Stomach smooth muscle (tissue), 2 donors: Measurements from ENCODE around the gene CD52.

Source experiments
- H3K27ac ChIP-seq: one replicate; pipeline ENCODE4 v1.7.0; 2013; ENCODE audit warnings: mild to moderate bottlenecking, low read length, inconsistent platforms
- H3K27me3 ChIP-seq, 2 donors: one replicate each; pipeline ENCODE4 v1.7.0; 2013; ENCODE audit warnings: low read length in 2 of 2; ENCODE audit not compliant: insufficient read depth in 2 of 2, control insufficient read depth in 1 of 2
- H3K36me3 ChIP-seq, 2 donors: one replicate each; pipeline ENCODE4 v1.7.0; 2013; ENCODE audit warnings: low read length in 2 of 2; ENCODE audit not compliant: control insufficient read depth in 2 of 2, insufficient read depth in 2 of 2
- H3K4me1 ChIP-seq: one replicate; pipeline ENCODE4 v1.7.0; 2013; ENCODE audit warnings: low read length; ENCODE audit not compliant: control insufficient read depth, insufficient read depth
- H3K4me3 ChIP-seq, 2 donors: one replicate each; pipeline ENCODE4 v1.7.0; 2013; ENCODE audit warnings: low read length in 2 of 2
- H3K9ac ChIP-seq, 2 donors: one replicate each; pipeline ENCODE4 v1.7.0; 2013; ENCODE audit warnings: low read length in 2 of 2, mild to moderate bottlenecking in 1 of 2
- H3K9me3 ChIP-seq, 2 donors: one replicate each; pipeline ENCODE4 v1.7.0; 2013; ENCODE audit warnings: low read length in 2 of 2; ENCODE audit not compliant: control insufficient read depth in 2 of 2
- donor health status: healthy.
- donor health status: Pancreatic carcinoma.

CD52 gene

DNA sequence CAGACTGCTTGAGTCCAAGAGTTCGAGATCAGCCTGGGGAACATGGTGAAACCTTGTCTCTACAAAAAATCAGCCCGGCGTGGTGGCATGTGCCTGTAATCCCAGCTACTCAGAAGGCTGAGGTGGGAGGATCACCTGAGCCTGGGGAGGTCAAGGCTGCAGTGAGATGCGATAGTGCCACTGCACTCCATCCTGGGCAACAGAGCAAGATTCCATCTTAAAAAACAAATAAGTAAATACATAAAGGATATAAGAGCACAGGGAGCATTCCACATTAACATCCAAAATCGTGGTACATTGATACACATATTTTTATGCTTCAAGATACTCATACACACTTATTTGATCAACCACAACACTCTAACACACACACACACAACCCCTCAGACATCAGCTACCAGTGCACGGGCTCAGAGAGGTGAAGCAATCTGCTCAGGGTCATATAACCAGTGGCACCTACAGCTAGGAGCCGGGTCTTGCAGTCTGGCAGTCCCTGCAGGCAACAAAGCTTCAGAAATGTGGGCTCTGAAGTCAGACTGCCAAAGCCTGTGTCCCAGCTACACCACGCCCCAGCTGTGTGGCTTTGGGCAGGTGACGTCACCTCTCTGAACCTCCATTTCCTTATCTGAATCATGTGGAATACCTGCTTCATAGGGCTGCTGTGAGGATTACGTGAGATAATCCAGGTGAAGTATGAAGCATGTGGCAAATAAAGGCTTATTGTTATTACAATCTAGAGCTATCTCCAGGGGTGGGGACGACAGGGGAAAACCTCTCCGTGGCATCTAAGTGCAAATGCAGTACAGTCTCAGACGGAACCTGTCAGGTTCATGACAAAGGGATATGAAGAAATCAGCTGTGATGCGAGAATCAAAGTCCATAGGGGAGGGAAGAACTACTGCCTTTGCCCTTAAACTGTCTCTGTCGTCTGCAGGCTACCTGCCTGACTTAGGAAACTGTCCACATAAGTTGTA lies 40.9 kb downstream of the CD52 start:
- peaks cover 10% of the 10 kb centered on the region for H3K4me1 ChIP-seq
- no peak overlapping the region for H3K27ac ChIP-seq
- H3K9ac ChIP-seq, result no peak overlapping the region
- H3K9me3 ChIP-seq, result no peaks in the 10 kb centered on the region
- H3K36me3 ChIP-seq, result no peaks in the 10 kb centered on the region
- H3K4me3 ChIP-seq, result no peak overlapping the region
- H3K27me3 ChIP-seq, result peaks cover 52 to 55% of the 10 kb centered on the region in 2 donors

DNA sequence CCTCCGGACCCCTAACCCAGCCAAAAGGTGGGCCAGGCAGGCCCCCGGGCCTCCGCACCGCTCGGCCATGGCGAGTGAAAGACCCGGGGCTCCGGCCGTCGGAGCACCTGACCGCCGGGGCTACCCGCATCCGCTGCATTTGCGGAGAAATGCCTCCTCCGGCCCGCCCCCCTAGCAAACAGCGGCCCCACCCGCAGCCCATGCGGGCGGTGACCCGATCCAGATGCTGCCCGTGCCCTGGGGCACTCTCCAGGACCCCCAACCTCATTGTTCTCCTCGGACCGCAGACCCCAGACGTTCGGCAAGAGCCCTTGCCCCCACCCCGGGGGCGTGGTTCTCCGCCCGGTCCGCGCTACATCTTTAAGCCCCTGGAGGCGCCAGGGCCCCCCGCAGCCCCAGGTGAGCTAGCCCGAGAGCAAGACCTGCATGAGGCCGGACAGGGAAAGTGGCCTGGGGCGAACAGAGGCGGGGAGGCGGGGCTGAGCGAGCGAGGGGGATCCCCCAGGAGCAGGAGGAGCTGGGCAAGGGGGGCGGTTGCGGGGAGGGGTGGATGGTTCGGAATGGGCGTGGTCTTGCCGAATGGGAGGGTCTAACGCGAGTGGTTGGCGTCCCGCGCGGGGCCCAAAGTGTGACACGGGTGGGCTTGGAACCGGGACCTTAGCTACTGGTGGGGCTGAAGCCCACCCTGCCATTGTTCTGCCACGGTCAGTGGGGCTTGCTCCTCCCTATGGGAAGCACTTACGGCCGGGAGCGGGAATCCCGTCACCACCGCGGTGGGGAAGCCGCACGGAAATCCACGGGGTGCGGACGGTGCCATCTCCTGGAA lies 42.4 kb downstream of the CD52 start:
- H3K36me3 ChIP-seq, result no peaks in the 10 kb centered on the region
- peak overlapping the region; percentile 49 to 51 for H3K4me3 ChIP-seq
- no peaks in the 10 kb centered on the region for H3K9me3 ChIP-seq
- H3K9ac ChIP-seq, result no peak overlapping the region
- H3K27me3 ChIP-seq, result peaks cover 60 to 62% of the 10 kb centered on the region in 2 donors
- H3K27ac ChIP-seq, result no peak overlapping the region
- H3K4me1 ChIP-seq, result peaks cover 10% of the 10 kb centered on the region

DNA sequence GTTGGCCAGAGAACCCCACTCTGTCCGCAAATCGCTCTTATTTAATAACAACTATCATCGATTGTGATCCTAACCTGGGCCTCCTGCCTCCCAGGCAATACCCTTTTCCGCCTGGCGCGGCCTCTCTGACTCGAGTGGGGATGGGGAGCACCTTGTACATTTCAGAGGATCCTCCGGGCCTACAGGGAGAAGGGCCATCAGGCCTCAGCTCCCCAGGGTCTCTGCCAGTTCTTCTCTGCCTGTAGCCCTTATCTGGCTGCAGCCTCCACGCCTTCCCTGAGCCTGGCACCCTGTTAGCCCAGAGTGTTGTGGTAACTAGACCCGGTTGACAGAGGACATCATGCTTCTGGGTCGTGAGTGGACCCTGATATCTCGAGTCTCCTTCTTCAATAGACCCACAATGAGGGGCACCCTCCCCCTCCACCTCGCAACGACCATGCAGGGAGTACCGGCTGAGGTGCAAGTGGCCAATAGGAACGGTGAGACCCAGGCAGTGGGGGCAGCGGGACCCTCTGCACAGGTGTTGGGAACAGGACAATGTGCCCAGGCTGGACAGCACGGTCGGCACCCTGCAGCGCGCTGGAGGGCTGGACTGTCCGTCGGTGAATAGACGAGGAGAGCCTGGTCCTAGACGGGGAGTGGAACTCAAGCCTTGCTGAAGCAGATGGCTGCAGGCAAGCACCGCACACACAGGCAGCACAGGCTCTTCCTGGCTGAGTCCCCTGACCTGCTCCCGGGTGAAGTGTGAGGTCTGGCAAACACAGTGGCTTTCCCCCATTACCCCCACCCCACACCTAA lies 43.2 kb downstream of the CD52 start:
- no peaks in the 10 kb centered on the region for H3K9me3 ChIP-seq
- no peak overlapping the region for H3K27ac ChIP-seq
- H3K9ac ChIP-seq, result no peak overlapping the region
- peaks cover 53 to 62% of the 10 kb centered on the region in 2 donors for H3K27me3 ChIP-seq
- H3K4me1 ChIP-seq, result peaks cover 10% of the 10 kb centered on the region
- peak overlapping the region; percentile 49 to 51 for H3K4me3 ChIP-seq
- H3K36me3 ChIP-seq, result no peaks in the 10 kb centered on the region

DNA sequence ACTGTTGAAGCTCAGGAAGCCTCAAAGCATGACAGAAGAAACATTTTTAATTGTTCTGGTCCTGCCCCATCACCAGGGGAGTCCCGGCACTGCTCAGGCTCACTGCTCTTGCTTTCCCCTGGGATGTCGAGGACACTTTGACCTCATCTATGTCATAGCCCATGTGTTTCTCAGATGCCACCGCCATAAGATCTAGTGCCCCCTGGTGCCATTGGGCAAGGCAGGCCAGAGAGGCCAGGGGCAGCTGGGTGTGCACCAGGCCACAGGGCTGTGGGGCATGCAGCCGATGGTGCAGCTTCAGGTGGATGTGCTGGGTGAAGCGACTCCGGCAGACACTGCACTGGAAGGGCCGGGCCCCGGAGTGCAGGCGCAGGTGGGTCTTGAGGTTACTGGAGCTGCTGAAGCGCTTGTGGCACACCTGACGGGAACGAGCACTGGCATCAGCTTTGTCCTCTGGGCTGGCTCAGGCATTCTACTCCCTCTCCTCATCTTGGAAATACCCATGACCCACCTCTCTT lies 43.9 kb downstream of the CD52 start:
- Histone ChIP-seq H3K27me3 (peaks cover 49 to 62% of the 10 kb centered on the region in 2 donors), H3K36me3 (no peaks in the 10 kb centered on the region), H3K4me3 (no peak overlapping the region), H3K9ac (no peak overlapping the region), H3K9me3 (no peaks in the 10 kb centered on the region), H3K4me1 (peaks cover 10% of the 10 kb centered on the region), H3K27ac (no peak overlapping the region)

DNA sequence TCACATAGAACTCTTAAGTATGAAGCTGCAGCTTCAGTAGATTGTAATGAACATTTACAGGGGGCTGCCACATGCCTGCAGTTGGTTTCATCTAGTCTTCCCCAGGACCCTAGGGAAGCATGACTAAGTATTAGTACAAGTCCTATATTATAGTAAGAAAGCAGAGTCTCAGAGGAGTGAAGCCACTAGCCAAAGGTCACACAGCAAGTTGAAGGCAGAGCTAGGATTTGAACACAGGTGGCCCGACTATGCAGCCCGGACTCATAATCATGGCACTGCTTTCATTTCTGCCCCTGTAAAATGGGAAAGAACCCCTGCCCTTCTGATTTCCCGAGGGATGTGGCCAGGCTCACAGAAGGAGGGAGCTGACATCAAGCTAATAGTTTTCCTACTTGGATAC lies 44.6 kb downstream of the CD52 start:
- Histone ChIP-seq H3K36me3 (no peaks in the 10 kb centered on the region), H3K4me1 (peaks cover 10% of the 10 kb centered on the region), H3K9me3 (no peaks in the 10 kb centered on the region), H3K4me3 (no peak overlapping the region), H3K9ac (no peak overlapping the region), H3K27ac (no peak overlapping the region), H3K27me3 (peaks cover 46 to 56% of the 10 kb centered on the region in 2 donors)

DNA sequence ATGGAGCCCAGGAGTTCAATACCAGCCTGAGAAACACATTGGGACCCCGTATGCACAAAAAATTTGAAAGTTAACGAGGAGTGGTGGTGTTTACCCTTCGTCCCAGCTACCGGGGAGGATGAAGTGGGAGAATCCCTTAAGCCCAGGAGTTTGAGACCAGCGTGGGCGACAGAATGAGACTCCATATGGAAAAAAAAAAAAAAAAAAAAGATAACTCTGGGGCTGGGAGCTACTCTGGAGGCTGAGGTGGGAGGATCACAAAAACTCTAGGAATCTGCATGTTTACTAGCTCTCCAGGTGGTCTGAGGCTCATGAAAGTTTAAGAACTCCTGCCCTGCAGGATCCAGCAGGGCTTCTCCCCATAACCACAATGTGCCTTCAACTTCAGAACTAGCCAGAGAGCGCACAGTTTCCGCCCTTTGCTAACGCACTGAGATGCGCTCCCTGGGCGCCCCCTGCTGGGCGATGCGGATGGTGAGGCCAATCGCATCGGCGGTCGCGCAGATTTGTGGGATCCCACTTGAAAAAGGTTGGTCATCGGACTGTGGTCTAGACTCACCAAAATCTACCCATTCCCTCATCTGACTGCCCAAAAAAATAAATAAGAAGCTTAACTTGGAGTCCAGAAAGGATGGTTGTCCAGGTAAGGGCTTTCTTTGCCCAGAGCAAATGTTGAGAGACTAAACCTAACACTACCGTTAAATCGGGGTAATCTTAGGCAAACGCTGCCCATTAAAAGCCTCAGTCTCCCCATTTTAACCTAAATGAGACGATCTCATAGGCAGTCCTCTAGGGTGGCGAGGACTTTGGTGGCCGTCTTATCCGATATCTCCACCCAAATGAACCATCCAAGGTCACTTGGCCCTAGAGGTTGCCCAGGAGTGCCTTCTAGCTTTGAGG lies 46.0 kb downstream of the CD52 start:
- Histone ChIP-seq H3K9me3 (no peaks in the 10 kb centered on the region), H3K27ac (no peak overlapping the region), H3K4me1 (peaks cover 10% of the 10 kb centered on the region), H3K27me3 (peaks cover 43 to 54% of the 10 kb centered on the region in 2 donors), H3K4me3 (no peak overlapping the region), H3K9ac (no peak overlapping the region), H3K36me3 (no peaks in the 10 kb centered on the region)

DNA sequence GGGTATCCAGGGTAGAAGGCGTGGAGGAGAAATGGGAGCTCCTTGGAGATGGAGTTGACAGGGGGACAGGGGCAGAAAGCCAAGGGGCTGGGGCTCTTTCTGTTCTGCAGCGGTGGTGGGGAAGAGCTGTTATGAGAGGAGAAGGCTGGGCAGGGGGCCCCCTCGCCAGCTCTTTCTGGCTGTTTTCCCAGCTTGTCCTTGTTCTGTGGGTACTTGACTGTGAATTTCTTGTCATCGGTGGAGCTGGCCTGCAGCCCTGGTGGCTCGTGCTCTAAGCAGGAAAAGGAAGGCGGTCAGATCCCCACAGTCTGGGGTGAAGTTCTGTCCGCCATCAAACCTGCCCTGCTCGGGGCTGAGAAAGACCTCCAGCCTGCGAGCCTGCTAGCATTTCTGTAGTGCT lies 47.2 kb downstream of the CD52 start:
- Histone ChIP-seq H3K4me1 (peaks cover 8% of the 10 kb centered on the region), H3K27ac (no peak overlapping the region), H3K9me3 (no peaks in the 10 kb centered on the region), H3K36me3 (no peaks in the 10 kb centered on the region), H3K27me3 (peaks cover 36 to 46% of the 10 kb centered on the region in 2 donors), H3K9ac (no peak overlapping the region), H3K4me3 (no peak overlapping the region)

DNA sequence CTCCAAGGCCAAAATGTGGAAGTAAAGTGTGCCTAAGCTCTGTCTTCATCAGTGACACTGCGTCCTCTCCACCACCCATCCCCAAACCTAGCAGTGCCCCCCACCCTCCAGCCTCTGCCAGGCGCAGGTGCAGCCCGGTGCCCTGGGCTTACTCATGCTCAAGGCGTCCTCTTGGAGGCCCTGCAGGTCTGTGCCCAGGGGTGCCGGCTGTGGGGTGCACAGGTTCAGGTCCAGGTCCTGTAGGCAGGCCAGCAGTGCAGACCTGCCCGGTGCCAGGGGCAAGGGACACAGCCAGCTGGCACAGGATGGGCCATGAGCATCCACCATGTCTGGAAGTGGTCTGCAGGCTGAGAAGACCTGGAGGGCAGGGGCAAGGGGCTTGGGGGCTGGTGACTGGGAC lies 49.7 kb downstream of the CD52 start:
- Histone ChIP-seq H3K27ac (no peak overlapping the region), H3K9ac (no peak overlapping the region), H3K4me3 (no peak overlapping the region), H3K27me3 (peaks cover 17 to 22% of the 10 kb centered on the region in 2 donors), H3K36me3 (no peaks in the 10 kb centered on the region), H3K9me3 (no peaks in the 10 kb centered on the region), H3K4me1 (no peaks in the 10 kb centered on the region)

DNA sequence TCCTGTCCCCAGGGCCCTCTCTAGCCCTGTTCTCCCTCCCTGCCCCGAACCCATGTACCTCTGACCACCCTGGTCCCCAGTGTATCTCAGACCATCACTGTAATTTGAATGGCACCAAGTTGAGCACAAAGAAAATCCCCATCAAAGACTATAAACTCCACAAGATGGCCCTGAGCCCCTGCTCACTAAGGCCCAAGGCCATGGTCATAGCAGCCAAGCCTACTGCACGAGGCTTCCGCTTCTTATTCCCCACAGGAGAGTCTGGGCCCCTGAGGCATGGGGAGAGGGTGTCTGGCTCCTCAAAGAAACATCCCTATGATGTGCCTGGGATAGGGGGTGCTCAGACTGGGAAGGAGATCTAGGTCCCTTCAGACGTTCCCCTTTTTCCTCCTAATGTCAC lies 50.2 kb downstream of the CD52 start:
- Histone ChIP-seq H3K27me3 (peaks cover 13 to 22% of the 10 kb centered on the region in 2 donors), H3K9ac (no peak overlapping the region), H3K36me3 (no peaks in the 10 kb centered on the region), H3K4me3 (no peak overlapping the region), H3K4me1 (no peaks in the 10 kb centered on the region), H3K27ac (no peak overlapping the region), H3K9me3 (no peaks in the 10 kb centered on the region)
